NCI-H1694 (cell line): ENCODE measurements around the gene CAPS2.

ENCODE experiments used
- DNase-seq: peaks from one replicate; lab custom pipeline; 2025; lab: John Stamatoyannopoulos, UW

Gene CAPS2

DNA sequence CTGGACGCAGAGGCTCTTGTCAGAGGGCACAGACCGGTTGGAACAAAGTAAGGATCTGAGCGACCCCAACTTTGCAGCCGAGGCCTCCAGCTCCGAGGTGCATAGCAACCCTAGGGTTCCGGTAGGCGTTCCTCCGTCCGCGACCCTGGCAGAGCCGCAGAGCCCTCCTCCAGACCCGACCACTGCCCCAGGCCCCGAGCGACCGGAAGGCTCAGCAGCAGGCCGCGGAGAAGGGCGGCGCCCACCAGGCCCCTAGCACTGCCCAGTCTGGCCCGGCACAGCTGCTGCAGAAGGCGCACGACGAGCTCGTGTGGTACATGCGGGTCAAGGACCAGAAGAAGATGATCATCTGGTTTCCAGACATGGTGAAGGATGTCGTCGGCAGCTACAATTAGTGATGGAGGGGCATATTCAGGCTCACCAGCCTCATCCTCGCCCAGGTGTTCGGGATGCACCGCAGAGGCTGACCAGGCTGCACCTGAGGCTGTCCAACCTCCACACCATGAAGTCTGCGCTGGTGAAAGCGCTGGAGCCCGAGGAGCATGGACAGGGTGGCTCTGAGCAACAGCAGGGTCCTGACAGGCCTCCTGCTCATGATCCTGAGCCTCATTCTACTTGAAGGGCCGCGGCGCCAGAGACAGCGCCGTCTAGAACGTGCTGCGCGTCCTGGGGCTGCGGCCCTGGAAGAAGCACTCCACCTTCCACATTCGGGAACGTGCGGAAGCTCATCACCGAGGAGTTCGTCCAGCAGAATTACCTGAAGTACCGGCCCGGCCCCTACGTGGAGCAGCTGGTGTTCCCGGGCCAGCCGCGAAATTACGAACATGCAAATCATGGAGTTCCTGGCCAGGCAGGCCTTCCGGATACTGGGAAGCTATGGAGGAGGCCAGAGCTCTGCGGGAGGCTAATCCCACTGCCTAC is 24.5 kb downstream of the CAPS2 start:
- DNase-seq = no peak

DNA sequence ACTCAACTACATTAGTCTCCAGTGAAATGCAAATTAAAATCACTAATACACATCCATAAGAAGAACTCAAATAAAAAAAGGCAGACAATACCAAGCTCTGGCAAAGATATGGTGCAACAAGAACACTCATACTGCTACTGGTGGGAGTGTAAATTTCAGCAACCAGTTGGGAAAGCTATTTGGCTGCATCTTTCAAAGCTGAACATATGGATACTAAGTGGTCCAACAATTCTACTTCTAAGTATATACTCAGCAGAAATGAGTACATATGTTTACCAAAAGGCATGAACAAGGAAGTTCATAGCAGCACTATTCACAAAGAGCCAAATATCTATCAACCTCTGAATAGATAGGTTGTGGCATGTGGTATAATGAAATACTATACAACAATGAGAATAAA is 27.3 kb downstream of the CAPS2 start:
- no peak for DNase-seq

- no peak for DNase-seq
Measured at GRCh38 chr12:75302225-75302624, 27.9 kb downstream of the CAPS2 start.

GRCh38 chr12:75294797-75295196 is 35.3 kb downstream of the CAPS2 start:
- DNase-seq = no peak

DNA sequence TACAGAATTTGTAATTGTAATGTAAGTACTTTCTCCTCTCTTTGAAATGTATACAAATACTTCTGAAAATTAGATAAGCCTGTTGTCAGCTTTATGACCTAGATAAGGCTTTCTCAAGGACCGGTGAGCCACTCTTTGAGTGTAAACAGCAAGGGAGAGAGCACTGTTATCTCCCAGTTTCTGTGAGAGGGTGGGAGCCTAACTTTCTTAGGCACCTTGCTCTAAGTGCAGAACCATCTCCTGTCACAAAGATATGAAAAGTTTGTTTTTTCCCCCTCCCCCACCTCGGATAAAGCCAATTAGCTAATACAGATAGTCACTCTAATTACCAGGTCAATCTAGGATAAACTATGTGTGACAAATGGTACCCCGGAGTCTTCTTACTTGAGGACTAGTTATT is 35.8 kb downstream of the CAPS2 start:
- no peak for DNase-seq

GRCh38 chr12:75291014-75291413 is 39.1 kb downstream of the CAPS2 start:
- DNase-seq = no peak

- no peak for DNase-seq
Measured at GRCh38 chr12:75289753-75290152, 40.4 kb downstream of the CAPS2 start.

DNA sequence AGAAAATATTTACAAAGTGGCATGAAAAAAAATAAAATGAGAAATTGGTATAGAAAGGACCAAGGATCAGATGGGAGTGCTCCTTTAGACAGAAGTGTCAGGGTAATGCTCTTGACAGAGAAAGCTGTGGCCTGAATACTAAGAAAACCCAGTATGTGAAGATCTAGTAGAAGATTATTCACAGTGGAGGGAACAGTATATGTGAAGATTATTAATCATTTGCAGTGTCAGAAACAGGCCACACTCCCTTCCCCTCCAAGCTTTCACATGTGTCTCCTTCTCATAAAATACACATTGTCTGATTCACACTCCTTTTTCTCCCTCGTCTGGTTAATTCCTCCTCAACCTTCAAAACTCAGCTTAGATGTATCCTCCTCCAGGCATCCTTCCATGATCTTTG is 41.3 kb downstream of the CAPS2 start:
- DNase-seq = no peak

DNA sequence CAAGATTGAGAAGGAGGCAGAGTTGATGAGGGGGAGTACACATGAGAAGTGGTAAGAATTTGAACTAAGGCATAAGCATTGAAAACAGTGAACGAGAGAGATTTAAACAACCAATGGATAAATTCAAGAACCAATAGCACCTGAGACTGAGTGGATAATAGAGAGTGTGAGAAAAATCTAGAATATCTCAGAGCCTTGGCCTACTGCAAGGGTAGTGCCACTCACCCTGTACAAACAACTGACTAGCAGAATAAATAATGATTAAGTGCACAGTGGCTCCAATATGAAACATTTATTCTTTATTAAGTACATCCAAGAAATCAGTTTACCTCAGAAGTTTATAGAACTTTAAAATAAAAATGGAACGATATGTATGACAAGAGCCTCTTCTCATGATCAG is 54.4 kb downstream of the CAPS2 start:
- no peak for DNase-seq

DNA sequence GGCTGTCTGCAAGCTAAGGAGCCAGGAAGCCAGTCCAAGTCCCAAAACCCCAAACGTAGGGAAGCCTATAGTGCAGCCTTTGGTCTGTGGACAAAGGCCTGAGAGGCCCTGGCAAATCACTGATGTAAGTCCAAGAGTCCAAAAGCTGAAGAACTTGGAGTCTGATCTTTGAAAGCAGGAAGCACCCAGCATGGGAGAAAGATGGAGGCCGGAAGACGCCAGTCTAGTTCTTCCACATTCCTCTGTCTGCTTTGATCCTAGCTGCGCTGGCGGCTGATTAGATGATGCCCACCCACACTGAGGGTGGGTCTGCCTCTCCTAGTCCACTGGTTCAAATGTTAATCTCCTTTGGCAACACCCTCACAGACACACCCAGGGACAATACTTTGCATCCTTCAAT is 58.5 kb downstream of the CAPS2 start:
- no peak for DNase-seq

DNA sequence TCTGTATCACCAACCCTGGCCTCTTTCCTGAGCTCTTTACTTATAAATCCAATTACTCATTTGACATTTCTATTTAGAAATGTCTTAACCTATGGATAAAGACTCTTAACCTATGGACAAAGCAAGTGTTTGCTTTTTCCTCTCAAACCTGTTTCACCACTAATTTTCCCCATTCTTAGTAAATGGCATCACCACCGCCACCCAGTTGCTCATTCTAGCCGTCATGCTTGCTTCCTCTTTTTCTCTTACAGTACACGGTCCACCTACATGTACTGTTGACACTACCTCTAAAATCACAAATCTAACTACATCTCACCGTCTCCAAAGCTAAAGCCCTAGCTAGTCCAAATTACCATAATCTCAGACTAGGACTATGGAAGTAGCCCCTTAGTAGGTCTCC is 60.0 kb downstream of the CAPS2 start:
- DNase-seq = no peak

GRCh38 chr12:75269209-75269608 is 60.9 kb downstream of the CAPS2 start:
- DNase-seq = no peak

DNA sequence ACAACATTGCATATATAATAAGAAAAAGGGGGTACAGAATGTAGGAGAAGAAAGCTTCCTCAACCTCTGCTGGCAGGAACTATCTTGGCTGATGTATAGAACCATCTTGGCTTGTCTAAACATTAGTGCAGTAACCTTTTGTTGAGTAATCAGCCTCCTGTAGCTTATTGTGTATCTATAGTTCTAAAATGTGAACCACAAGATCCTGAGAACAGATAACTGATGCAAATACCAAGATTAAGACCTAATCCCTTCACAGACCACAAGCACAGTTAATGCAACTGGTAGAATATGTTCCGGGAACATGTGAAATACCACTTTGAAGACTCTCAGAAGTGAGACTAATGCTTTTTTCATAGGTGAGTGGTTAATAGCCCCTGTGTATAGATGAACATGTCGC is 69.8 kb downstream of the CAPS2 start:
- no peak for DNase-seq

DNA sequence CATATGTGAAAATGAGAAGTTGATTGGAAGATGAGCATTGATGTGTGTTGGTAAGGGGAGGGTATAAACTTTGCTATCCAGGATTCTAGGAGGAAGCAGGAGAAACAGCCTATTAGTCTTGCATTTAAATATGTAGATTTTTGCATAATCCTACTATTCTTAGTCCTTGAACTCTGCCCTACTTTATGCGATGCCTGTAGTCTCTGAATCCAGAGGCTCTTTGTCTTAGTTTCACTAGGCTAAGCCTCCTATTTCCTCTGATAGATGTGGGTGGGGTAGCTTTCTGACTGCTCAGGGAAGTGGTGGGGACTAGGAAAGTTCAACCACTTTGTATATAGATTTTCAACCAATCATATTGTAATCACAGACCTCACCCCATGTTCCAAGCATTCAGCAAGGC is 71.0 kb downstream of the CAPS2 start:
- DNase-seq = no peak

DNA sequence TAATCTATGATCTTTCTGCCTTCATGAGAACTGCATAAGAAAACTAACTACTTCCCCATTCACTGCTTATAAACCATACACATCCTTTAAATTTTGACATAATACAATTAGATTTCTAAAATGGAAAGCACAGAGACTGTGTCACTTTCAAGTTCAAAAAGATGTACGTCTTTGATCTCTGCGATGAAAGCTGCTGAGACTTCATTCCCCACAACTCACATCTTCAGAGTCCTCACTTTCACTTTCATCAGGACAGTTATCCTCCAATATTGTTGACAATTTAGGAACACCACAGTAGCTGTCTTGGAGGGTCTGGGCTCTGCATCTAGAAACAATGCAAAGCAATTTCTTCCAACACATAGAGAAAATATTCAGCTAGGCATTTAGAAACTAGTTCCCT is 72.6 kb downstream of the CAPS2 start:
- DNase-seq = no peak

GRCh38 chr12:75245108-75245507 is 85.0 kb downstream of the CAPS2 start:
- DNase-seq = no peak

DNA sequence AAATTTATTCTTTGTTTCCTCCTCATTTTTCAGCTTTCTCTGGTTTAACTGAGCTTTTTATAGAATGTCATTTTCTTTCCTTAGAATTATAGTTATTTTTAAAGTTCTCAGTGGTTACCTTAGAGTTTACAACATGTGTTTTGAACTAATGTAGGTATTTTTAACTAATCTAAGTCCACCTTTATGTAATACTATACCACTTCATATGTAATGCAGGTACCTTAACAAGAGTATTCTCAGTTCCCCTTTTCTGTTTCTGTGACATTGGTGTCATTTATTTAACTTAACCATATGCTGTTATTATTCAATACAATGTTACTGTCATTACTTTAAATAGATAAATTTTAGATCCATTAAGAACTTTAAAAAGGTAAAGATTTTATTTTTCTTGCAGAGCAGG is 90.1 kb downstream of the CAPS2 start:
- DNase-seq = no peak

DNA sequence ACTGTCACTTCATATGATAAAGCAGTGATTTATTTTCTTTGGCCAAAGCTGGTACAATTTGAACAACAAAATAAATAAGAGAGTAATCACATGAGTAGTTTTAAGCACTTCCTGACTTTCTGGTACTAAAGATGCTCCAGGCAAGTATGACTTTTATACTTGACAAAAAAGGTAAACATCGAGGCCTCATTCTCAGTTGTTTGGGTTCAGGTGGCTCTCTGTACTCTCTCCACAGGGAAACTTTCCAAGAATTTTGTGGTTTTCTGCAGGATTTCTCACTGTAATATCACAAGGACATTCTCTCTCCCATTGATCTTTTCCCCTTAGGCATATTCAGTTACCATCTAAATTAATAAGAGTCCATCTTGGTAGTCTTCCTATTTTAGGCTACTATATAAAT is 93.9 kb downstream of the CAPS2 start:
- DNase-seq = no peak

DNA sequence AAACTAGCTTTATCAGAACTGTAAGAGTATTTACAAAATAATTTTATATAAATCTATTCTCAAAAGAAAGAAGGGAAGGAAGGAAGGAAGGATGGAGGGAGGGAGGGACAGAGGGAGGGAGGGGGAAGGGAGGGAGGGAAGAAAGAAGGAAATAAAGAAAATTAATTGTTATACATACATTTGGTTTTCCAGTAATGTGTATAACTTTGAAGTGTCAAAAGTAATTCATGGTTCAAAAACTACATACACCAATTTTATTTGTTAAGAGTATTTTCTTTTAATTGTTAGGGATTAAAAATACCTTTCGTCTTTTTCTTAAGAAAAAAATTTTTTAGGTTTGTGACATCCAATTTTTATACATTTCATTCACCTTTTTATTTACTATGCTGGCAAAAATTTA is 103.0 kb downstream of the CAPS2 start:
- DNase-seq = no peak
